Measurements from ENCODE around the gene PGR.
"Not testable (repeated sequence)": the region's sequence is repeated elsewhere in the genome, so short reads cannot be mapped to it uniquely, and the experiment has no call there.

The PGR gene

DNA sequence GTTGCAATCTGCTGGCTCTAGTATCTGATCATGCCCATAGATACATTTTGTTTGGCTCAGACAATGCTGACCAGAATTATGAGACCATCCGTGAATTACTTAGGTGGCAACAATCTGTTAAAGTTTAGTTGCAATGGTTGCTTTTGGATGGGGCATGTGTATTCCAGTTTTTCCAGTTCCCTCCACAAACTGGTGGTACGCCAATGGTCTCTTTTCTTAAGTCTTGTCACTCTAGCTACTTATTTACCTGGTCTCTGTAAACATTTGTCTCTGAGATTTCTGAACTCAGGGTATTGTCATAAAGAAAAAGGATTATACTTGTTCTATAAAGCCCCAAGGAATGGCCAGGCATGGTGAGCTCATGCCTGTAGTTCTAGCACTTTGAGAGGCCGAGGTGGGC is 65.9 kb downstream of the PGR start:
- DNase-seq, result no peak

DNA sequence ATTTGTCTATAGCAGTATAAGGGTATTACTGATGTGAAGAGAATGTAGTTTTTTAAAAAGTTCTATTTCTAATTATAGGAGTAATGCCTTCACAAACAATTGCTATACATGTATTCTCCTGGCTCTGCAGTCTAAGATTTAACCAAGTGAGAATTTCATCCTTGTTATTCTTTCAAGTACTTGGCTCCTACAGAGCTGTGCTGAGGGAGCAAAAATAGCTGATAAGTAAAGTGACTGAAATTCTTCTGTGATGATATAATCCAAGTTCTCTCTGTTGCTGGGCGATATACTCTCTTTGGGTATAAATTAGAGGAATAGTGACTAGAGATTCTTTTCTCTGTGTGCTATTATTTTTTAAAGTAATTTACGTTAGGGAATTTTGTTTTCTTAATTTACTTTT is 68.0 kb downstream of the PGR start:
- no peak for DNase-seq

DNA sequence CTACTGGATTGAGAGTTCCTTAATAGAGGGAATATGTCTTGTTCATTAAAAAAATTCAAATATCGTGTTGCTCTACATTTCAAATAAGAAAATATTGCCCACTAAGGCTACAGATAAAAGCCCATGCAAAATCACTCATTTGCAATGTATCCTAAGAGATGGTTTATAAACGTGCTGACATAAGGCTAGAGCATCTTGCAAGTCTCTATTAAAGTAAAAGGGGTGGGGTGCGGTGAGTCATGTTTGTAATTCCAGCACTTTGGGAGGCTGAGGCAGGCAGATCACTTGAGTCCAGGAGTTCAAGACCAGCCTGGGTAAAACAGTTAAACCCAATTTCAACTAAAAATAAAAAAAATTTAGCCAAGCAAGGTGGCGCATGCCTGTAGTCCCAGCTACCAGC is 70.3 kb downstream of the PGR start:
- DNase-seq, result no peak

DNA sequence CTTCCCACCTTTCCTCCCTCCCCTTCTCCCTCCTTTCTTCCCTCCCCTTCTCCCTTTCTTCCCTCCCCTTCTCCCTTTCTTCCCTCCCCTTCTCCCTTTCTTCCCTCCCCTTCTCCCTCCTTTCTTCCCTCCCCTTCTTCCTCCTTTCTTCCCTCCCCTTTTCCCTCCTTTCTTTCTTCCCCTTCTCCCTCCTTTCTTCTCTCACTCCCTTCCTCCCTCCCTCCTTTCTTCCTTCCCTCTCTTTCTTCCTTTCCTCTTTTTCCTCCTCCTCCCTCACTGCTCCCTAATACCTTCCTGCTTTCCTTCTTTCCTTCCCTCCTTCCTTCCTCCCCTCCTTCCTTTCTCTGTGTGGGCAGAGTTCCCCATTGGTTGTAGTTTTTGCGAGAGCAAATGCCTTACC is 76.1 kb downstream of the PGR start:
- DNase-seq, result no peak

DNA sequence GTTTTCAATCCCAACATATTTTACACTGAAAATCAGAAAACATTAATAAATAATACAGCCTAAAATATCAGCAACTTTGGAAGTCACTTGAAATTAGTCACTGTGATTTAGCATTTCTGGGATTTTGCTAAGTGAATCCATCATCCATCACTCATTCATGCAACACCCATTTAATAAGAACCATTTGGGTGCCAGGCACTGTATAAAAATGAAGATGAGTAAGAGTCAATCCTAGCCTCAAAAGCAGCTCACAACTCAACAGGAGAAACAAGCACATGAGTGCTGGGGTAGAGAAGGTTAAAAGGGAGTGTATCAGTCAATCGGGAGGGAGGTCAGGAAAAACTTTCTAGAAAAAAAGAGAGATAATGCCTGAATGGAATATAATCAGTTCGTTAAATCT is 77.9 kb downstream of the PGR start:
- no peak for DNase-seq

DNA sequence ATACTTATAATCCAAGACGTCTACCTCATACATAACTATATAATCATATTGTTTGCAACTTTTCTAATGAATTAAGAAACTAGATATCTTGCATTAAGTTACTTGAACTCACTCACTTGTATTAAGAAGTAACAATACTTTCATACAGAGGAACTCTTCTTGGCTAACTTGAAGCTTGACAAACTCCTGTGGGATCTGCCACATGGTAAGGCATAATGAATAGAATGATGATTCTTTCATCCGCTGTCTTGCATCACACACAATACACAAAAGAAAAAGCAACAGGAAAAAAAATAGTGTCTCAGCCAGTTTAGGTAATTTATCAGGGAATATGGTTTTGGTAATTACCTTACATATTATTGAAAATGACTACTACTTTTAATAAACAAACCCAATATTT is 79.8 kb downstream of the PGR start:
- no peak for DNase-seq

DNA sequence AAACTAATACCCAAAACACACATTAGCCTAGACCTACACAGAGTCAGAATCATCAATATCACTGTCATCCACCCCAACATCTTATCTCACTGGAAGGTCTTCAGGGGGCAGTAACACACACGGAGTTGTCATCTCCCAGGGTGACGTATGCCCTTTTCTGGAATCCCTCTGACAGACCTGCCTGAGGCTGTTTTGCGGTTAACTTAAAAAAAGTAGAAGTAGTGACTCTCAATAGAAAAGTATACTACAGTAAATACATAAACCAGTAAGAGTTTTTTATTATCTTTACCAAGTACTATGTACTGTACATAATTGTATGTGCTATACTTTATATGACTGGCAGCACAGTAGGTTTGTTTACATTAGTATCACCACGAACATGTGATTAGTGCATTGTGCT is 80.5 kb downstream of the PGR start:
- DNase-seq, result peak; percentile 57

DNA sequence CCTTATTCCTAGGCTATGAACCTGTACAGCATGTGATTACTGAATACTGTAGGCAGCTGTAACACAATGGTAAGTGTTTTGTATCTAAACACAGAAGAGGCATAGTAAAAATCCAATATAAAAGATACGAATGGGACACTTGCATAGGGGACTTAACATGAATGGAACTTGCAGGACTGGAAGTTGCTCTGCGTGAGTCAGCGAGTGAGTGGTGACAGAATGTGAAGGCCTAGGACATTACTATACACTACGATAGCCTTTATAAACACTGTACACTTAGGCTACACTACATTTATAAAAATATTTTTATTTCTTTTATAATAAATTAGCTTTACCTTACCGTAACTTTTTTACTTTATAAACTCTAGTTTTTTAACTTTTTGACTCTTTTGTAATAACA is 81.1 kb downstream of the PGR start:
- DNase-seq, result no peak

DNA sequence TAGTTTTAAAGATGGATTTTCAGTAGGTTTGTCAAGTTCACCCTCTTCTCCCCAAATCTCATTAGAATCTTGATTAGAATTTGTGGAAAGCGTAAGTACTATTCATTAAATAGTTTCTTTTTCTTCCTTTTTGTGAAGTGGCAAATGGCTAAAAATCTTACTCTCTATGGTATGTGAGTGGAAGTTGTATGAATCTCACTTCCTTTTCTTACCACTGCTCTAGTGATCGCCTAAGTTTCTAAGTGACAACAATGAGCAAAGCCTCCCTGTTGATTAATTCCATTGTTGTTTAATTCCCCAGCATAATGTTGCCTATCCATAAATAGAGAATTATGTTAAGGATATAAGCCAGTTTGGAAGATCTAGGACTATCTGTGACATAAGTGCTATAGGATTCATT is 82.7 kb downstream of the PGR start:
- no peak for DNase-seq

DNA sequence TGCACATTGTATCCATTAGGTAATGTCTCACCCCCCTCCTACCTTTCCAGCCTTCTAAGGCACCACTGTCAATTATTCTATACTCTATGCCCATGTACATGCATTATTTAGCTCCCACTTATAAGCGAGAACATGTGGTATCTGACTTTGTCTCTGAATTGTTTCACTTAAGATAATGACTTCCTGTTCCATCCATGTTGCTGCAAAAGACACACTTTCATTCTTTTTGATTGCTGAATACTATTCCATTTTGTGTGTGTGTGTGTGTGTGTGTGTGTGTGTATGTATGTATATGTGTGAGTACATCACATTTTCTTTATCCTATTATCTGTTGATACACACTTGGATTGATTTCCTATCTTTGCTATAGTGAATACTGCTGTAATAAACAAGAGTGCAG is 84.2 kb downstream of the PGR start:
- DNase-seq, result no peak

DNA sequence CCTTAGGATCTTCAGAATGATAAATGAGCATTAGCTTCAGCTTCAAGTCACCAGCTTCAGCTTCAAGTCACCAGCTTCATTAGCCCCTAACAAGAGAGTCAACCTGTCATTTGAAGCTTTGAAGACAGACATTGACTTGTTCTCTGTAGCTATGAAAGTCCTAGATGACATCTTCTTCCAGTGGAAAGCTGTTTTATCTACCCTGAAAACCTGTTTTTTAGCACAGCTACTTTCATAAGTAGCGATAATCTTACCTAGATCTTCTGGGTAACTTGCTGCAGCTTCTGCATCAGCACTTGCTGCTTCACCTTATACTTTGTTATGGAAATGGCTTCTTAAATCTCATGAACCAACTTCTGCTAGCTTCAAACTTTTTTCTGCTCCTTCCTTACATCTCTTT is 85.7 kb downstream of the PGR start:
- DNase-seq, result no peak

DNA sequence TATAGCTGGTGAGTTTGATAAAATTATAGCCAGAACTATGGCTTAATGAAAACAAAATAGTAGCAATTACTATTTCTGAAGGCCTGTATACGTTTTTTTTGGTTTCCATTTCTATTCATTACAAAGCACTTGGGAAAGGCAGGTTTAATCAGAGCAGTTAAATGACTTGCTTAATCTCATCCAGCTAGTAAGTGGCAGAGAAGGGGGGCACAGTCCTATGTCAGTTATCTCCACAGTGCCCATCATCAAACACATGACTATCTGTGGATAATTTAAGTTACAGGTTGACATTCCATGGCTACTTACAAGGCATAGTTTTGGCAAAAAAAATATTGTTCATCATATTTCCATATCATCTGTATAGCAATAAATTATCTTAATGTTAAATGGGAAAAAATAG is 93.7 kb downstream of the PGR start:
- DNase-seq, result no peak

DNA sequence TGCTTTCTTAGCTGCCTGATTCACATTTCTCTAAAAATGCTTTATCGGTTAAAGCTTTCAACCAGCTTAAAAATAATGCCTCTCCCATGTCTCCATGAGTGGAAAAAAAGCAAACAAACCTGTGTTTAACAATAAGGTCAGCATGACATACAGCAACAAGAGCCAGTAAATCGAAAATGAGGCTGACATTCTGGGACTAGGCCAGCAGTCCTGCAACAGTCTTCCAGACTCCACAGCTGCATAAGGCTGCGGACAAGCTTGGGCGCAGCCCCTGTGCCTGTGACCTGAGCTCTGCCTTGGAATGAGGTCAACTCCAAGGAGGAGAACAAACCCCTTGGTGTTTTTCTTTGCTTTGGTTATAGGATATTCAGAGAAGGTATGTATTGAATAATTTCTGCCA is 95.5 kb downstream of the PGR start:
- DNase-seq, result peak; percentile 64

DNA sequence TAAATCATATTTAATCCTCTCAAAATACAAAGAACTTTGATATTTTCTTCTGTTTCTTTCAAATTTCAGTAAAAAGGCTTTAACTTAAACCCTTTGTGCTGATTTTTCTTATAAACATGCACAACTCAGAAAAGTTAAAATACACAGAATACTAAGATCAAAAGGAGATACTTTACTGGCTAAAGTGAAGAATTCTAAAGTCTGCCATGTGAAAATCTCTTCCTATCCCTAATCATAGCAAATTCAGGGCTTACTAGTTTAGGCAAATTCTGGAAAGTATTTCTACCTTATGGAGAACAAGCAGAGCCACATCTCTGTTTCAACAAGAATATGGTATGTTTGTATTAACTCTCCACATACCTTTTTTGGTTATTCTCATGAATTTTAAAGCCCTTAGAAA is 96.6 kb downstream of the PGR start:
- no peak for DNase-seq

DNA sequence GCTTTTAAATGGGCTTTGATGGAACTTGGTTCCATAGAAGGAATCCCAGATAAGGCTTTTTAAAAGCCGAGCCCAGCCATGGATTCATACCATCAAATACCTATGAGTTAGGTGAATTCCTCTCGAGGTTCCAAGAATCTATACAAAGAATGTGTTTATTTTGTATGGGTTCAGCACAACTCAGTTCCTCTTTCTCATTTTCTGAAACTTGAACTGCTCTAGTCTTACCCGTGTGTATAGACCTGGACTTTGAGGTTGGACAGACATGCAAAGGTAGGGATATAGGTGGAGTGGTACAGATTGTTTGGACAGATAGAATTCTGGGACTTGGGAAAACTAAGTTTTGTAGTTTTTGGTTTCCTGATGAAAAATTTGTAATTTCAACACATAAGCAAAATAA is 97.9 kb downstream of the PGR start:
- DNase-seq, result no peak

DNA sequence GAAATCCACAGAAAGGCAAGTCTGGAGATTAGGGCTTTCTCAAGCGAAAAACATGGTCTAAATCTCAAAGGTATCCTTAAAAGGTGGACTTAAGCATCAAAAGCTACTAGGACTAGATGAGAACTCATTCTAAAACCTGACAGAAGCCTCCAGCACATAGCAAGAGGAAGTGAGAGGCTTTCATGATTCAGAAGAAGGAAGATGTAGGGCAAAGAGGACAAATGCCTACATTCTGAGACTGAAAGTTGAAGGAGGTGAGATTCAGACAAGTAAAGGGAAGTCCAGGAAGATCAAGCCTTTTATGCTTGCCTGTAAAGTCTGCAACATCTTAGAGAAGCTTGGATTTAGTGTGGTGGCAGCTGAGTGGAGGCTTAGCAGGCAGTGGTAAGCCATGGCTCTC is 98.9 kb downstream of the PGR start:
- DNase-seq, result no peak

DNA sequence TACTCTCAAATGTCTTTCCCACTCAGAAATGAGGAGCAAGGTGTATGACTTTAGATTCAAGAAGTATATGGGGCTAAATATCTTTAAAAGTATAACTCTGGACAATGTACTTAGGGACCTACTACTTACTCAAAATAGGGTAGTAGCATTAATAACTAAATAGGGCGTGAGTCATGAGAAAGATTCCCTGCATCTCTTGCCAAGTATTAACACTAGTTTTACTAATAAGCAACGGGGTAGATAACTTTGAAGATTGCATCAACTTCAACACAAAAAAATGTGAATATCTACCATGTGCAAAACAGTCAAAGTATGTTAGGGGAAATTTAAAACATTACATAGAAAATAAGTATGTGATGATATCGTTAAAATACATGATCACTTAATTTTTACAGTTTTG is 99.6 kb downstream of the PGR start:
- DNase-seq, result no peak

DNA sequence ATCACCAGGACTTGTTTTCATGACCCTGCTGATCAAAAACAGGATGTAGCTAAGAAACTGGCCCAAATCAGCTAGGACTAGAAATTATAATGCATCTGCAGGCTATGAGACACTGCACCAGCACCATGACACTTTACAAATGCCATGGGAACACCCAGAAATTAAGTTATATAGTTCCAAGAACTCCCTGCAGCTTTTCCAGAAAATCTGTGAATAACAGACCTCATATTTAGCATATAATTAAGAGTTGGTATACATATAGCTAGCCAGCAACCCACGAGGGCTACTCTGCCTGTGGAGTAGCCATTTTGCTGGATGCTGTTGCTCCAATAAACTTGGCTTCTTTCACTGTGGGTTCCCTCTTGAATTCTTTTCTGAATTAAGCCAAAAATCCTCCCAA is 101.0 kb downstream of the PGR start:
- no peak for DNase-seq

DNA sequence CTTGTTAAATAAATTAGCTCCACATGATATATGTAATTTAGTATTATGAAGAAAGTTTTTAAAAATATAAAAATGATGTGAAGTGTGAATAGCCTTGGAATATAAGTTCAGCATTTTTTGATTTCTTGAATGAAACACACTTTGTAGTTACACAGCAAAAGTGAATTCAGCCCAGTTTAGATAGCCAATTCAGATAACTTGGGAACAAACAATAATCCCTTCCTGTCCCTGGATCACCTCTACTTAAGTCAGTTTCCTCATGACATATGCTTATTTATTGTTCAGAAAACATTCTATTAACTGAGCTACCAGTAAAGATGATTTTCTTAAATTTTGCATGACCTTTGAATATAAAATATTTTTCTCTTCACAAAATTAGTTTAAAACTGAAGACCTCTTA is 107.4 kb downstream of the PGR start:
- DNase-seq, result no peak

DNA sequence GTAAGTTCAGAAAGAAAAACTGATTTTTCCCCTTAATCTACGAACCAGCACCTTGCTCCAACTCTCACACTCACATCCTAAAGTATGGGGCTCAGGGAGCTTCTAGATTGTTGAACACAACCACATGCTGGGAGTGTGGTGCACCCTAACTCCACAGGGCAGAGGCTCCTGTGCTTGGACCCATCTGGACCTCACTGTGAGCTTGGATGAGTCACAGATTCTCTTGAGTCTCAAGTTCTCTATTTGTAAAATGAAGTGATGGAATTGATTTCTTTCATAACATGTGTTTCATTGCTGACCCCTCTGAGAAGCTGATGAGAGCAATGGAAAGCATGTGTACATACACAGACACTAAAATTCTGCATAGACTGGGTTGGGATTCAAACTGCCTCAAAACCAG is 109.7 kb downstream of the PGR start:
- no peak for DNase-seq

DNA sequence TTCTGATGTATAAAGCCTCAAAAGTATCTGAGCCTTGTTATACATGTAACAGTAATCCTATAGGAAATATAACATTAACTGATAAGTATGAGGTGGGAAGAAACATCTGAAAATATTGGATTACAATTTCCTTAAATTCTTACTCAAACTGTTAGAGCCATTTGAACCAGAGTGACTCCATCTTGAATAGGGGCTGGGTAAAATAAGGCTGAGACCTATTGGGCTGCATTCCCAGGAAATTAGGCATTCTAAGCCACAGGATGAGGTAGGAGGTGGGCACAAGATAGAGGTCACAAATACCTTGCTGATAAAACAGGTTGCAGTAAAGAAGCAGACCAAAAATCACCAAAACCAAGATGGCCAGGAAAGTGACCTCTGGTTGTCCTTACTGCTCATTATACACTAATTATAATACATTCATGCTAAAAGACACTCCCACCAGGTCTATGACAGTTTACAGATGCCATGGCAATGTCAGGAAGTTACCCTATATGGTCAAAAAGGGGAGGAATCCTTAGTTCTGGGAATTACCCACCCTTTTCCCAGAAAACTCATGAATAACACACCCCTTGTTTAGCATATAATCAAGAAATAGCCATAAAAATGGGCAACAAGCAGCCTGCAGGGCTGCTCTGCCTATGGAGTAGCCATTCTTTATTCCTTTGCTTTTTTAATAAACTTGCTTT is 114.9 kb downstream of the PGR start:
- DNase-seq, result no peak

DNA sequence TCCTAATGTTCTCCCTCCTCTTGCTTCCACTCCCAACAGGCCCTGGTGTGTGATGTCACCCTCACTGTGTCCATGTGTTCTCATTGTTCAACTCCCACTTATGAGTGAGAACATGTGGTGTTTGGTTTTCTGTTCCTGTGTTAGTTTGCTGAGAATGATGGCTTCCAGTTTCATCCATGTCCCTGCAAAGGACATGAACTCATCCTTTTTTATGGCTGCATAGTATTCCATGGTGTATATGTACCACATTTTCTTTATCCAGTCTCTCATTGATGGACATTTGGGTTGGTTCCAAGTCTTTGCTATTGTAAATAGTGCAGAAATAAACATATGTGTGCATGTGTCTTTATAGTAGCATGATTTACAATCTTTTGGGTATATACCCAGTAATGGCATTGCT is 115.9 kb downstream of the PGR start:
- DNase-seq, result not testable (repeated sequence)

DNA sequence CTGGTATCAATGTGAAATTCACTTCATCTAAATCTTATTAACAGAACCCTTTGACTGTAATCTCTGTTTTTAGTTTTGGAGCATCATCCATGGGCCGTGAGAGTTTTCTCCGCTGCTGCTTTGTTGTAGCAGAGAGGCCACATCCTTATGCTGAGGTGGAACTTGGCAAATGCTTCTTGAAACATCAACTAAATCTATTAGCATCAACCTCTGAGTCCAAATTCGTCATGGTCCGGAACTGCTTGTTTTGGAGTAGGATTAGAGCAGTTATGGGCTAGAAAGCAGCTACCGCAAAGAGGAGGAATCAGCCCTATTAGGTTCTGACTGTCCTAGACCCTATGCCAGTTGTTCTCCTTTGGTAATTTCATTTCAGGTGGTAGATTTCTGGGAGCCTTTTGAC is 117.7 kb downstream of the PGR start:
- DNase-seq, result no peak

DNA sequence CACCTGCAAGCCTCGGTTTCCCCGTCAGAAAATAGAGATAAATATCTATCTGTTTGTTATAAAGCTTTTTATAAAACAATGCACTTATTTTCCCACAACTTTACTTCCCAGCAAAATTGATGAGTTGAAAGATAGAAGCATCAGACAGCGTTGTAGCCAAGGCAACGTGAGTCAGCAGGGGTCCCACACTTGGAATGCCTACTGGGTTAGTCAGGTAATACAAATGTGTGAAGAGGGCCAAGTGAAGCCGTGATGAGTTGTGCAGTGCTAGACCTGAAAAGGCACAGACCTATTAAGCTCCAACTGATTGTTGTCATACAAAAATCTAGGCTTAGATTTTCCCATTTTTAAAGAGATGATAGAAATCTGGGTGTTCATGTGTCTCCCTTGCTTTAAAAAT is 118.7 kb downstream of the PGR start:
- peak; percentile 77 for DNase-seq

DNA sequence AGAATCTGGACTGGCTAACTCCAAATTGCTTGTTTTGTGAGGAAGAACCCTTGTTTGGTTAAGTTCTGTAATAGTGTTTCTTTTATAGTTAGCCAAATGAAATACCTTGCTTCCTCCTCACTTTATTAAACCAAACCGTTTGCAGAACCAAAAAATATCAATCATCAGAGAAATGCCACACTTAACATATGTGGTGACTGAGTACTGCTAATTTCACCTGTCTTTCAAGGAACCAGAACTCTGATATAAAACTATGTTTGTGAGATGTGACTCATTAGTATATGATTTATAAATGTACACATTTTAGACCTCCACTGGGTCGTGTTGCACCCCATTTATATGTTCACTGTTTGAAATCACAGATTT is 119.9 kb downstream of the PGR start:
- DNase-seq, result no peak
